HepG2 (cell line): ENCODE data around the gene NAPB.

ENCODE experiments used
- ETV6 ChIP-seq: sonication (generic); formaldehyde crosslinking; conservative IDR thresholded peaks from 2 replicates; pipeline ENCODE4 v1.4.0; 2020; ENCODE audit warnings: missing genetic modification reagents
- GABPA ChIP-seq, 2 experiments: IDR thresholded peaks; 2 replicates each; pipeline ENCODE4 v1.6.1; 2011 to 2016; ENCODE audit warnings: low read depth in 2 of 2, low read length in 1 of 2, missing biosample characterization in 1 of 2, missing genetic modification characterization in 1 of 2
- JUND ChIP-seq: sonication (generic); formaldehyde crosslinking; IDR thresholded peaks from 2 replicates; pipeline ENCODE4 v1.8.0; 2022; ENCODE audit warnings: mild to moderate bottlenecking, missing genetic modification reagents
- NFE2 ChIP-seq: sonication (generic); formaldehyde crosslinking; IDR thresholded peaks from 2 replicates; pipeline ENCODE4 v1.4.0; 2020; ENCODE audit warnings: missing genetic modification reagents
- ZIK1 ChIP-seq: sonication (generic); formaldehyde crosslinking; IDR thresholded peaks from 2 replicates; pipeline ENCODE4 v1.5.0; 2020; ENCODE audit warnings: mild to moderate bottlenecking, low read depth, missing genetic modification reagents, borderline replicate concordance
- ZNF367 ChIP-seq: sonication (generic); formaldehyde crosslinking; IDR thresholded peaks from 2 replicates; pipeline ENCODE4 v1.4.0; 2020; ENCODE audit warnings: missing genetic modification reagents, borderline replicate concordance
- ZNF572 ChIP-seq: sonication (generic); formaldehyde crosslinking; IDR thresholded peaks from 2 replicates; pipeline ENCODE4 v1.5.1; 2020; ENCODE audit warnings: mild to moderate bottlenecking, missing genetic modification reagents
- ZSCAN20 ChIP-seq: sonication (generic); formaldehyde crosslinking; IDR thresholded peaks from 2 replicates; pipeline ENCODE4 v1.4.0; 2020; ENCODE audit warnings: missing genetic modification reagents, mild to moderate bottlenecking, borderline replicate concordance
- TF ChIP-seq, protein P1 (sequence below): sonication (generic); formaldehyde crosslinking; IDR thresholded peaks from 2 replicates; pipeline ENCODE4 v1.4.0; 2020; ENCODE audit warnings: mild to moderate bottlenecking, missing genetic modification reagents
- TF ChIP-seq, protein P2 (sequence below): sonication (generic); formaldehyde crosslinking; IDR thresholded peaks from 2 replicates; pipeline ENCODE4 v1.4.0; 2020; ENCODE audit warnings: missing genetic modification reagents
- TF ChIP-seq, protein P3 (sequence below): sonication (generic); formaldehyde crosslinking; IDR thresholded peaks from 2 replicates; pipeline ENCODE4 v1.5.0; 2020; ENCODE audit warnings: mild to moderate bottlenecking, missing genetic modification reagents, moderate library complexity

DNA sequence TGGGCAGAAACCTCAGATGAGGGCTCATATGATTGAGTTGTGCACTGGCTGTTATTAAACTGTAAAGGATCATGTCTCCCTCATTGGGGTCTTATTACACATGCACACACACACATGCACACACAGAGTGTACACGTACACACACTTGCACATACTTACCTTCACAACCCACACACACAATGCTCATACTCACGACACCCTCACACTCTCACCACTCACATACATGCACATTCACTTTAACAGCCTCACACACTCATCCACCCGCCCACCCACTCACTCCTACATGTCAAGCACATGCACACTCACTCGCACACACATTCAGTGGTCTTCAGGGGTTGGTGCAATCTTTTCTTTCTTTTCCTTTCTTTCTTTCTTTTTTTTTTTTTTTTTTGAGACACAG is 23.6 kb upstream of the NAPB start:
- TF ChIP-seq ZSCAN20 (CRISPR knock-in tag): no peak
- TF ChIP-seq, protein P1, sequence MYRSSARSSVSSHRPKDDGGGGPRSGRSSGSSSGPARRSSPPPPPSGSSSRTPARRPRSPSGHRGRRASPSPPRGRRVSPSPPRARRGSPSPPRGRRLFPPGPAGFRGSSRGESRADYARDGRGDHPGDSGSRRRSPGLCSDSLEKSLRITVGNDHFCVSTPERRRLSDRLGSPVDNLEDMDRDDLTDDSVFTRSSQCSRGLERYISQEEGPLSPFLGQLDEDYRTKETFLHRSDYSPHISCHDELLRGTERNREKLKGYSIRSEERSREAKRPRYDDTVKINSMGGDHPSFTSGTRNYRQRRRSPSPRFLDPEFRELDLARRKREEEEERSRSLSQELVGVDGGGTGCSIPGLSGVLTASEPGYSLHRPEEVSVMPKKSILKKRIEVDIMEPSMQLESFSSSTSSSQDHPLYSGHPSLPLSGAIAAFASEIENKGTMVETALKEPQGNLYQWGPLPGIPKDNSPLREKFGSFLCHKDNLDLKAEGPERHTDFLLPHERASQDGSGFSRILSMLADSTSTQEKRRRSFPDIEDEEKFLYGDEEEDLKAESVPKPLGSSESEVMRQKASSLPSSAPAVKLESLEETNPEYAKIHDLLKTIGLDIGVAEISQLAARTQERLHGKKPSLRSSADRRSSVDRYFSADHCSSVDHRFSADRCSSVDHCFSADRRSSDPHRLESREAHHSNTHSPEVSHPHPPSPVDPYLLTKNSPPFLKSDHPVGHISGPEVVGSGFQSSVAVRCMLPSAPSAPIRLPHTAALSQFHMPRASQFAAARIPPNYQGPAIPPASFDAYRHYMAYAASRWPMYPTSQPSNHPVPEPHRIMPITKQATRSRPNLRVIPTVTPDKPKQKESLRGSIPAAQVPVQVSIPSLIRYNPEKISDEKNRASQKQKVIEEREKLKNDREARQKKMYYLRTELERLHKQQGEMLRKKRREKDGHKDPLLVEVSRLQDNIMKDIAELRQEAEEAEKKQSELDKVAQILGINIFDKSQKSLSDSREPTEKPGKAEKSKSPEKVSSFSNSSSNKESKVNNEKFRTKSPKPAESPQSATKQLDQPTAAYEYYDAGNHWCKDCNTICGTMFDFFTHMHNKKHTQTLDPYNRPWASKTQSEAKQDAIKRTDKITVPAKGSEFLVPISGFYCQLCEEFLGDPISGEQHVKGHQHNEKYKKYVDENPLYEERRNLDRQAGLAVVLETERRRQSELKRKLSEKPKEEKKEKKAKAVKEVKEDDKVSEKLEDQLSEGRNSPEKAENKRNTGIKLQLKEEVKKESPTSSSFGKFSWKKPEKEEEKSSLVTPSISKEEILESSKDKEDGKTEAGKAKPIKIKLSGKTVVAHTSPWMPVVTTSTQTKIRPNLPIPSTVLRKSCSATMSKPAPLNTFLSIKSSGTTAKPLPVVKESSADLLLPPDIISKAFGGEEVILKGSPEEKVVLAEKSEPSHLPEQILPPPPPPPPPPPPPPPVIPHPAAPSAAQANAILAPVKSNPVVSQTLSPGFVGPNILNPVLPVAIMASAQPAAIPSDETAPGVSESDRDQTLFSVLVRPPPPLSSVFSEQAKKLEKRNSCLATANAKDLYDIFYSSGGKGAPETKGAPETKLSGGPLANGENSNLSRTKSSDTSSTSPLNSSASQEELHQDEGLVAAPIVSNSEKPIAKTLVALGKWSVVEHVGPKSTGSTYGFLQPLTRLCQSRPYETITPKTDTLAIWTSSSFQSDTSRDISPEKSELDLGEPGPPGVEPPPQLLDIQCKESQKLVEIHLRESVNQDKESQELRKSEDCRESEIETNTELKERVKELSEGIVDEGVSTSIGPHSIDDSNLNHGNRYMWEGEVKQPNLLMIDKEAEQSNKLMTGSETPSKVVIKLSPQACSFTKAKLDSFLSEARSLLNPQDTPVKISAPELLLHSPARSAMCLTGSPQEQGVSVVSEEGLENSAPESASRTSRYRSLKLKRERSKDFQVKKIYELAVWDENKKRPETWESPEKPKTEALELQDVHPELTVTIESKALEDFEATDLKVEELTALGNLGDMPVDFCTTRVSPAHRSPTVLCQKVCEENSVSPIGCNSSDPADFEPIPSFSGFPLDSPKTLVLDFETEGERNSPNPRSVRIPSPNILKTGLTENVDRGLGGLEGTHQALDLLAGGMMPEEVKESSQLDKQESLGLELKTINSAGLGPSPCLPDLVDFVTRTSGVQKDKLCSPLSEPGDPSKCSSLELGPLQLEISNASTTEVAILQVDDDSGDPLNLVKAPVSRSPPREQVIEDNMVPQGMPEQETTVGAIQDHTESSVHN (CRISPR knock-in tag): no peak
- no peak for TF ChIP-seq ZNF572 (CRISPR knock-in tag)
- no peak for TF ChIP-seq ZNF367 (CRISPR knock-in tag)
- TF ChIP-seq GABPA (IDR thresholded peaks at IDR 0.05; ENCODE audit: low read depth, low read length): no peak
- TF ChIP-seq GABPA (CRISPR knock-in tag; IDR thresholded peaks at IDR 0.05; ENCODE audit: low read depth): no peak
- TF ChIP-seq NFE2 (CRISPR knock-in tag): no peak
- TF ChIP-seq, protein P2, sequence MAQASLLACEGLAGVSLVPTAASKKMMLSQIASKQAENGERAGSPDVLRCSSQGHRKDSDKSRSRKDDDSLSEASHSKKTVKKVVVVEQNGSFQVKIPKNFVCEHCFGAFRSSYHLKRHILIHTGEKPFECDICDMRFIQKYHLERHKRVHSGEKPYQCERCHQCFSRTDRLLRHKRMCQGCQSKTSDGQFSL (CRISPR knock-in tag): no peak
- TF ChIP-seq JUND: no peak
- no peak for TF ChIP-seq ETV6
- TF ChIP-seq, protein P3, sequence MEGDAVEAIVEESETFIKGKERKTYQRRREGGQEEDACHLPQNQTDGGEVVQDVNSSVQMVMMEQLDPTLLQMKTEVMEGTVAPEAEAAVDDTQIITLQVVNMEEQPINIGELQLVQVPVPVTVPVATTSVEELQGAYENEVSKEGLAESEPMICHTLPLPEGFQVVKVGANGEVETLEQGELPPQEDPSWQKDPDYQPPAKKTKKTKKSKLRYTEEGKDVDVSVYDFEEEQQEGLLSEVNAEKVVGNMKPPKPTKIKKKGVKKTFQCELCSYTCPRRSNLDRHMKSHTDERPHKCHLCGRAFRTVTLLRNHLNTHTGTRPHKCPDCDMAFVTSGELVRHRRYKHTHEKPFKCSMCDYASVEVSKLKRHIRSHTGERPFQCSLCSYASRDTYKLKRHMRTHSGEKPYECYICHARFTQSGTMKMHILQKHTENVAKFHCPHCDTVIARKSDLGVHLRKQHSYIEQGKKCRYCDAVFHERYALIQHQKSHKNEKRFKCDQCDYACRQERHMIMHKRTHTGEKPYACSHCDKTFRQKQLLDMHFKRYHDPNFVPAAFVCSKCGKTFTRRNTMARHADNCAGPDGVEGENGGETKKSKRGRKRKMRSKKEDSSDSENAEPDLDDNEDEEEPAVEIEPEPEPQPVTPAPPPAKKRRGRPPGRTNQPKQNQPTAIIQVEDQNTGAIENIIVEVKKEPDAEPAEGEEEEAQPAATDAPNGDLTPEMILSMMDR (CRISPR knock-in tag): no peak
- TF ChIP-seq ZIK1 (CRISPR knock-in tag): no peak
